ENCODE measurements around the gene SHISA8. TPM values are rescaled to one million over a fixed set of nuclear protein-coding genes. Genes with fewer than 3 reads are reported as not detected.

Gene SHISA8
- total RNA-seq, 1 donor from 2014 or later = 0.22 TPM

DNA sequence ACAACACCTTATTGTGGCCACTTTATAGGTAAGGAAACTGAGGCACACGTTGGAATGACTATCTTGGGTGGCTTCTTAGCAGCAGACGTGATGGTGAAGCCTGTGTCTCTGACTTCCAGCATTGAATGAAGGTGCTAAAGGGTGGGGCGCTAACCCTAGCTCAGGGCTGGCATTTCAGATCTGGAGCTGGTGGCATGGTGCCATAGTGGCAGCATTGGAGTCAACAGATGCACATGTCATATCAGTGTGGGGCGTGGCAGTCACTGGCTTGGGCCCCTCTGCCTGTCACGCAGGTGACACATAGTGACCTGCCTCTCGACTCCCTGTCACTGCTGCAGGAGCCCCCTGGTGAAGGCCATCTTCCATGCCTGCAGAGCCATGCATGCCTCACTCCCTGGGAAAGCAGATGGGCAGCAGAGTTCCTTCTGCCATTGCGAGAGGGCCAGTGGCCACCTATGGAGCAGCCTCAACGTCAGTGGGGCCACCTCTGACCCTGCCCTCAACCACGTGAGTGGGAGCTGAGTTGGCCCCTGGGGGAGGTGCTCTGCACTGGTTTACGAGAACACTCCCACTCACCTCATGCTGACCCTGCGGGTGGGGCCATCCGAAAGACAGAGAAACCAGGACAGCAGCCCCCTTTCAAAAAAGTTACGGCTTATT lies 14.8 kb downstream of the SHISA8 start:
- Mint-ChIP-seq H3K4me1 (ENCODE audit: unreplicated experiment) (no peaks in the 10 kb centered on the region), H3K9me3 (no peaks in the 10 kb centered on the region), H3K4me3 (no peak overlapping the region), H3K27me3 (no peaks in the 10 kb centered on the region), H3K36me3 (no peaks in the 10 kb centered on the region), H3K27ac (no peak overlapping the region)
- TF ChIP-seq, protein P1, sequence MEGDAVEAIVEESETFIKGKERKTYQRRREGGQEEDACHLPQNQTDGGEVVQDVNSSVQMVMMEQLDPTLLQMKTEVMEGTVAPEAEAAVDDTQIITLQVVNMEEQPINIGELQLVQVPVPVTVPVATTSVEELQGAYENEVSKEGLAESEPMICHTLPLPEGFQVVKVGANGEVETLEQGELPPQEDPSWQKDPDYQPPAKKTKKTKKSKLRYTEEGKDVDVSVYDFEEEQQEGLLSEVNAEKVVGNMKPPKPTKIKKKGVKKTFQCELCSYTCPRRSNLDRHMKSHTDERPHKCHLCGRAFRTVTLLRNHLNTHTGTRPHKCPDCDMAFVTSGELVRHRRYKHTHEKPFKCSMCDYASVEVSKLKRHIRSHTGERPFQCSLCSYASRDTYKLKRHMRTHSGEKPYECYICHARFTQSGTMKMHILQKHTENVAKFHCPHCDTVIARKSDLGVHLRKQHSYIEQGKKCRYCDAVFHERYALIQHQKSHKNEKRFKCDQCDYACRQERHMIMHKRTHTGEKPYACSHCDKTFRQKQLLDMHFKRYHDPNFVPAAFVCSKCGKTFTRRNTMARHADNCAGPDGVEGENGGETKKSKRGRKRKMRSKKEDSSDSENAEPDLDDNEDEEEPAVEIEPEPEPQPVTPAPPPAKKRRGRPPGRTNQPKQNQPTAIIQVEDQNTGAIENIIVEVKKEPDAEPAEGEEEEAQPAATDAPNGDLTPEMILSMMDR (conservative IDR thresholded peaks at IDR 0.05) = no peak
- DNase-seq (ENCODE audit: extremely low spot score, unreplicated experiment) = no peak

- DNase-seq (ENCODE audit: extremely low spot score, unreplicated experiment) = no peak
- Mint-ChIP-seq H3K9me3 (no peaks in the 10 kb centered on the region), H3K27me3 (no peaks in the 10 kb centered on the region), H3K4me1 (ENCODE audit: unreplicated experiment) (no peaks in the 10 kb centered on the region), H3K27ac (no peak overlapping the region), H3K36me3 (no peaks in the 10 kb centered on the region), H3K4me3 (no peak overlapping the region)
- TF ChIP-seq, protein P1 (conservative IDR thresholded peaks at IDR 0.05) = no peak
Observed at GRCh38 chr22:41899110-41899509, 15.8 kb downstream of the SHISA8 start.

DNA sequence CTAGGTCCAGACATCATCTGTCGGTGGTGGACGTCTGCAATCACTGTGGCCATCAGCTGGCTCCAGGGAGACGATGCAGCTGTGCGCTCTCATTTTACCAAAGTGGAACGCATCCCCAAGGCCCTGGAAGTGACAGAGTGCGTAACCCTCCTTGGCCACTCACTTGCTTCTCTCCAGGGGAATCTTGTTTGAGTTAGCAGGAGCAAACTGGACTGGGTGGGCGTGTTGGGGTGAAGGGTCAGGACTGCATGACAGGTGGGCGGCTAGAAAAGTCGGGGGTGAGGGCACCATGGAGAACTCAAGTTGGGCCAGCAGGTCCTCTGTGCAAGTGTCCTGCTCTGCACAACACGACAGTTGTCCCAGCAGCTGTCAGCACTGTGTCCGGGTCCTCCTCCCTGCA lies 16.2 kb downstream of the SHISA8 start:
- no peaks in the 10 kb centered on the region for H3K9me3 Mint-ChIP-seq
- TF ChIP-seq, protein P1 (conservative IDR thresholded peaks at IDR 0.05) = no peak
- no peaks in the 10 kb centered on the region for H3K4me1 Mint-ChIP-seq (ENCODE audit: unreplicated experiment)
- no peaks in the 10 kb centered on the region for H3K36me3 Mint-ChIP-seq
- H3K27me3 Mint-ChIP-seq = no peaks in the 10 kb centered on the region
- DNase-seq (ENCODE audit: extremely low spot score, unreplicated experiment) = no peak
- no peak overlapping the region for H3K27ac Mint-ChIP-seq
- H3K4me3 Mint-ChIP-seq = no peak overlapping the region

DNA sequence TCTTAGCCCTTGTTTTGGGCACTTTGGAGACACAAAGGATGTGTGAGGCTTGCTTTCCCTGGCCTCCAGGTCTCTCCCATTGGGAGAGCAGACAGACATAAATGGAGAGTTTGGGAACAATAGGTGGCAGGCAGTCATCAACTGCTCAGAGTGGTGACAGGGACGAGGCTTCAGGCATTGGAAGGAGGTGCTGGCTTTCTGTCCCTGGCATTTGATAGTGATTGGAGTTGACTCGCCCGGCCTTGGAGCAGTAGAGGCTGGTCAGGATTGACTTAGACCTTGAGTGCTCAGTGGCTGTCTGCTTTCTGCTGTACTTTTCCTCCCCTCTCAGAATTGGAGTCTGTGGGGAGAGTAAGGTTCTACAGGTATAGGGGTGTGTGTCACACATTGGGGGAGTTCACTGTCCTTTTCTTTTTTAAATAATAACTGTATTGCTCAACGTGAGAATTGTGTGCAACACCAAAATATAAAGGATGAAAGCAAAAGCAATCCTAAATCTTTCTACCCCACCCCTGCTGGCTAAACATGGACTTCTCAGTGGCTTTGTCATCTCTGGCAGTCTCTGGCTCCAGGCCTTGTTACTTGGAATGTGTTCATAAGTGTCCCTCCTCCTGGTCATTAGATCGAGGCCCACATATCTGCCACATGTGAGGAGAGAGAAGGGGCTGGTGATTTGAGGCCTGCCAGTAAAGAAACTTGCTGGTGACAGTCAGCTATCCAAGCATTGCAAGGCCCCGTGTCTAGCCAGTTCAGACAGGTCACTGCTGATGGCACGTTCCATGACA lies 21.1 kb downstream of the SHISA8 start:
- TF ChIP-seq, protein P1 (conservative IDR thresholded peaks at IDR 0.05) = no peak
- Mint-ChIP-seq H3K36me3 (peaks cover 6% of the 10 kb centered on the region), H3K9me3 (no peaks in the 10 kb centered on the region), H3K4me1 (ENCODE audit: unreplicated experiment) (no peaks in the 10 kb centered on the region), H3K27ac (no peak overlapping the region), H3K27me3 (no peaks in the 10 kb centered on the region), H3K4me3 (no peak overlapping the region)
- DNase-seq (ENCODE audit: extremely low spot score, unreplicated experiment) = no peak

DNA sequence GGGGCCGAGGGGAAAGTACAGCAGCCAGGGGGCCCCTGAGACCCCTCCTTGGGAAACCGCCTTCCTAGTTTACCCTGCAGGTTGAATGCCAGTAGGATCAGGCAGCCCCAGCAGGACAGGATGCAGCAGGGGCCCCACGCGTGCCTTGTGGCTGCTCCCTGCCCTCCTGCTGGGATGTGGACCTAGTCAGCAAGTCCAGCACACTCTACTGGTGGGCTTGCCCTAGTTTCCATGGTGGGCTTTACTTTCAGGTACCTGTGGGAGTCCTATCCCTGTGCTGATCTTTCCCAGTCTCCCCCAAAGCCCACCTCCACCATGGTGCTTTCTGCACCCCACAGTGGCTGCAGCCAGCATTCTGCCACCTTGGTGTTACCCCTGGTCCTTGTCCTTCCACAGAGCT lies 22.2 kb downstream of the SHISA8 start:
- H3K4me1 Mint-ChIP-seq (ENCODE audit: unreplicated experiment) = no peaks in the 10 kb centered on the region
- H3K27me3 Mint-ChIP-seq = no peaks in the 10 kb centered on the region
- H3K27ac Mint-ChIP-seq = peak overlapping the region; percentile 13
- no peaks in the 10 kb centered on the region for H3K9me3 Mint-ChIP-seq
- TF ChIP-seq, protein P1 (conservative IDR thresholded peaks at IDR 0.05) = no peak
- H3K36me3 Mint-ChIP-seq = peaks cover 9% of the 10 kb centered on the region
- H3K4me3 Mint-ChIP-seq = no peak overlapping the region
- no peak for DNase-seq (ENCODE audit: extremely low spot score, unreplicated experiment)

All from type B pancreatic cell (in vitro differentiated cells).